ENCODE results near the gene CD226.
A peak's percentile ranks its signal among the peaks of the same experiment; 100 is the strongest.
"Not testable (repeated sequence)": the region's sequence is repeated elsewhere in the genome, so short reads cannot be mapped to it uniquely, and the experiment has no call there.

Gene CD226

DNA sequence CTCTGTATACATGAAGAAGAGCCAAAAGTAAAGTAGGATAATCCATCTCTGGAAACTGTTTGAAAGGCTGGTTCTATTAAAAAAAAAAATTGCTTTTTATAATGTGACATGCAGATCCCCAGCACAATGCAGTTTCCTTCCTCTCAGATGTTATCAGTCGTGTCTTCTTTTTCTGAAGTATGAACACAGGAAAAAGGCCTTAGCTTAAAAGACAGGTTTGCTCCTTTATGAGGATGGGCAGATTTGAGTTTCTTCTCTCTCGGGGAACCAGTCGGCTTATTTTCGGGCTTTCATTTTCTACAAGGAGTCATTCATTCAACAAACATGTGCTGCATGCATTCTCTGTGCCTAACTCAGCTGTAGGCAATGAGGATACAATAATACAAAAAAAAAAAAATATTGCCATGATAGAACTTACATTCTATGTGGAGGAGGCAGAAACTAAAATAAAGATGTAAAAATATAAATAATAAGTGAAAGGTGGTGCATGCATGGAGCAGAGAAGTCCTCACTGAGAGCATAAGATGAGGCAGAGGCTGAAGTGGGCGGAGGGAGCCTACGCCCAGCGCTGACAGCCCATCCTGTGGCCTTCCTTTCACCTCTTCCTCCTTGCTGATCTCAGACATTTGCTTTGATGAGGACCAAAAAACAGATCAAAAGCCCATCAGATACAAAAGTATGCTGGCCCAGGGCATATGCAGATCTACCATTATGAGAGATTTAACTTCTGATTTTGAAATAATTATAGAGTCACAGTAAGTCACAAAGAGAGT lies at the start of gene CD226:
Gene CD226 (minus strand): TSS at position 513 of the 773 bp plus-strand sequence. CDS start 467 bp downstream, at position 46.
- no peak for DNase-seq (ENCODE audit: low read depth)

DNA sequence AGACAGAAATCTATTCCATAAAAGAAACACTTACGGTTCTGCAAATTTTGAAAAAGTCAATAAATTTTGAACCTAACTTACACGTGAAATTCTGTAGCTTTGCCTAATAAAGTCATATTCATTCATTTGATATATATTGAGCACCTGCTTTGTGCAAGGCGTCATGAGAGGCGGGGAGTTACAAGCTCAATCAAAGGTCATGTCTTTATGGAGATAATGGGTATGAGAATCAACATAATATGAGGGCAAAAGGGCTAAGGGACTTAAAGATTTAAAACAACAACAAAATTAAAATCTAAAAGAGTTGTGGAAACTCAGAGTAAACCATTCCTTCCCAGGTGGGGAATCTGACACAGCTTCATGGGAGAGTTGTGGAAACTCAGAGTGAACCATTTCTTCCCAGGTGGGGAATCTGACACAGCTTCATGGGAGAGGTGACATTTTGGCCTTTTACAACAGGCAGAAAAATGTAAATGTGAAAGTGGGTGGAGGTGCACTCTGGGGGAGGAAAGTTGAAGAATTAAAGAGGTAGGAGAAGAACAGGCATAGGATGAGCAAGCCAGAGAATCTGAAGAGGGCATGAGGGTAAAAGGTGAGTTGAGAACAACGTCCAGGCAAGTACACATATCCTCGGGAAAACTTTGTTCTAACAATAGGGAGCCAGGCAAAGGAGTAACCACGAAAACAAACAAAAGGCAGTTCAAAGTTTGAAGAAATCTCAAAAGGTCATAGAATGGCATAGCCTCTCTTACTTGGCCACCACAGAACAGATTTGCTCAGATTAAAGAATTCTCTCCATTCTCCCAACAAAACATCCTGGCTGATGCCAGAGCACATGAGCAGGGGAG lies 49.5 kb upstream of the CD226 start:
- no peak for DNase-seq (ENCODE audit: low read depth)

DNA sequence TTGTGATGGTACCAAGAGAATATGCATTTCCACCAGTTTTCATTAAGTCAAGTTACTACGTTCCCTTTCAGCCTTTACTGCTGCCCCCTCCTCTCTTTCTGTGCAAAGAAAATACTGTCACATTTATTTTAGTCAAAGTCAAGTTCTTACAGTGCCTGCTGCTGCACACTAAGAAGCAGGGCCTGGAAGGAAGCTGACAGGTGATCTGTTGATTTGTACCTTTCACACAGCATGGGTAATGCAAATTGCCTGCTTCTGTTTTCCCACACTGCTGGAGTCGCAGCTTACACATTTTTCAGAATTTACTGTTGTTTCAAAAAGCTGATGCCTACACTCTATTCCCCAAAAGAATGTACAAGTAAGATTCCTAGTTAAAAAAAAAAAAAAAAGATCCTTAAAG lies 48.7 kb upstream of the CD226 start:
- DNase-seq (ENCODE audit: low read depth), result no peak

DNA sequence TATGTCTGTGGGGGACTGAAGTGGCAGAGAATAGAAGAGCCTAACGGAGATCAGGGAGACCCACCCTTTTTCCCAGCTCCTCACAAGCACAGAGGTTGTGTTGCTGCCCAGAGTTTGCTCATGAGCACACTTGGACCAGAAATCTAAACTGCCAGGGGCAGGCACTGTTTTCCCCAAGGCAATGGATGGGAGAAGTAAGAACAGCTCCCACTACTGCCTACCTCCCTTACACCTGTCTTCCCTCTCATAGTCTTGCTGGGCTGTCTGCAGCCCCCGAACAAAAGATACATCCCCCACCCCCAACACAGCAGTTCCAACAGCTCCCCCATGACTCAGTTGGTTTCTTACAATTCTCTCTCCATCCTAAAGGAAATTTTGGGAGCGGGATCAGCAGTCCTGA lies 48.1 kb upstream of the CD226 start:
- DNase-seq (ENCODE audit: low read depth), result no peak

DNA sequence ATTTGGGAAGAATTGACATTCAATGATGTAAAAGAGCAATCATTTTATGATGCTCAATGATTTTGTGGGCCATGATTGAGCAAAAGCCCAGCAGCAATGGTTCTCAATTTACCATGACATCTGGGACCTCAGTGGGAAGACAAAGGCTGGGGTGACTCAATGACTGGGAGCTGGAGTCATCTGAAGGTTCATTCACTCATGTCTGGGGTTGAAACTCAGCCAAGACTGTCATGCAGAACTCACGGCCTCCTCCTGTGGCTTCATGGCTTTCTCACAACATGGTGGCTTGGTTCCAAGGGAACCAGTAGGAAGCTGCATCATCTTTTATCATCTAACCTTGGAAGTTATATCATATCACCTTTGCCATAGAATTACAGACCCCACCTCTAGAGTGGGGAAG lies 45.1 kb upstream of the CD226 start:
- DNase-seq (ENCODE audit: low read depth), result peak; percentile 13

DNA sequence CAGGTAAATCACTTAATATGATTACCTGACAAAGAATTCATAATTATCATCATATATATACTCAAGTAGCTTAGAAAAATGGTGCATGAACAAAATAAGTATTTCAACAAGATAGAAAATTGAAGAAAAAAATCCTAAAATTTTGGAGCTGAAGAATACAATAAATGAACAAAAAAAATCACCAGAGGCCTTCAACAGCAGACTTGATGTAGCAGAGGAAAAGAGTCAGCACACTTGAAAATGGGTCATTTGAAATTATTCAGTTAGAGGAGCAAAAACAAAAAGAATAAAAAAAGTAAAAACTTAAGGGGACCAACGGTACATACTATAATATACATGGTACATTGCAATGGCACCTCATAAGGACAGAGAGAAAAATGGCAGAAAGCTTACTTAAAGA lies 40.2 kb upstream of the CD226 start:
- no peak for DNase-seq (ENCODE audit: low read depth)

DNA sequence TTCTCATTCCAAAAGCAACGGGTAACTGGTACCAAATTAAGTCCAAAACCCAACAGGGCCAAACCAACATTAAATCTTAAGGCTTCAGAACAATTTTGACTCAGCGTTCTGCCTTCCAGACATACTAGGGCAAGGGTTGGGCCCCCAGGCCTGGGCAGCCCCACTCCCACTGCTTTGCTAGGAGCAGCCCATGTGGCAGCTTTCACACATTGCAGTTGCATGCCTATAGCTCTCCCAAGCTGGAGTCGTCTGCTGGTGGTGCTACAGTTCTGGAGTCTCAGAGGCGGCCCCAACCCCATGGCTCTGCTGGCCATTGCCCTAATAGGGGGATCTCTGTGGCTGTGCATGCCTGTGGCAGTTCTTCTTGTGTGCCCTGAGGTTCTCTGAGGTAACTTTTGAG lies 37.6 kb upstream of the CD226 start:
- DNase-seq (ENCODE audit: low read depth), result no peak

DNA sequence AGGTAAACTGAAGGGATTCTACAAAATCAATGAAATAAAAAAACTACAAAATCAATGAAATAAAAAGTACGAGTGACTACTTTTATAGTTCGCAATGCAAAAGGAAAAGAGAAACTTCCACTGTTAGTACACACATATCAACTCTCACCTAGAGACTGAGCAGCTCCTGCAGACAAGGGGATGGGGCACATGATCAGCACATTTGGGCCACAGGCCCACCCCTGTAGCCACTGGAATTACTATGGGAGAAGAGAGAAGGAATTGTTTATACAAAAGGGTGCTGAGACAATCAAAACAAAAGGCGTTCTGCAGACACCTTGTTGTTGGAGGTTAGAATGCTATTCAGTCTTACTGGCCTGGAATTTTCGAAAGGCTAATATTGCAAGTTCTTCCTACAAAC lies 34.7 kb upstream of the CD226 start:
- no peak for DNase-seq (ENCODE audit: low read depth)

DNA sequence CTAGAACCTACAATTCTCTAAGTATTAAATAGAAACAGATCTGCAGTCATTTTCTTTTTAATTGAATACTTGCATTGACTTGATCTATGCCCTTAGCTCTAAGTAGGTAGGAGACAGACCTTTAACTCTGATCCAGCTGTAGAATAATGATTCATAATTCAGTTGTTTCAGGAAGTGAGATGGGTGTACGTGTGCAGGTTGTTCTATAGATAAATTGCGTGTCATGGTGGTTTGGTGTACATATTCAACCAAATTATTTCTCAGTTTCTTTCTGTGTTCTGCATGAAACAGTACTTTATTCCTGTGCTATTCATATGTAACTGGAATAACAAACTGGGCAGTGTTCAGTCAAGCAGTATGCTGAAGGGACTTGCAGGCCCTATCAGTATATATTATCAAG lies 34.3 kb upstream of the CD226 start:
- no peak for DNase-seq (ENCODE audit: low read depth)

DNA sequence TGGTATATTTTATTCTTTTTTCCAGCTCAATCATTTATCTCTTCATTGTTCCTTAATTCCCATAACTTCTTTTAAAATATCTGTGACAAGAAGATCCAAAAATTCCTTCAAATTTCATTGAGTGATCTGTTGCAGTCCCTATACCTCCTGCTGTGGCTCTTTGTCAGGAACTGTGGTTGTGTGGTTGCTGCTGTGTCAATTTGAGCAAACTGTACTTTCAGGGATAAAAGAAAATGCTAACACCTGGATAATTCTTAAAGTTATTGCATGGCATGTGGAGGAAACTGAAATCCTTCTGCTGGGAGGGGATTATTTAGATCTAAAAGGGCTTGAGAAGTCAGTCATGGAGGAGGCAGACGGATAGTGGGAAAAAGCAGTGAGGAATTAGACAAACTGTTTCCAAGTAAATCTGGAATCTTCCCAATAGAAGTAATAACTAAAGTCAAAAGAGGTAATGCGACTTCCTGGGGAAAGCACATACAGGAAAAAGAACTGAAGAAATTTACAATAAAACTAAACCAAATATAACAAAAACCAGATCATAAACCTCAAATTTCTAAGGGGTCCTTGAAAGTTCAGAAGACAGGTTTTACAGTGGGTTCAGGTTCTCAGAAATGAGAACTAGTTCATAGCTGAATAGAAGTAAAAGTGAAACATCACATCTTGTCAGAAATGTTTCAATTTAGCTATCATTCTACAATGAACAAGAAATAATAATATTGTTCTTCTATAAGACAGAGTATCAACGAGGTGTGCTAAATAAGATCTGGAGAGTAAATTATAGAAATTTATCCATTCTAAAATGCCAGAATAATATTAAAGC lies 33.5 kb upstream of the CD226 start:
- DNase-seq (ENCODE audit: low read depth), result no peak

DNA sequence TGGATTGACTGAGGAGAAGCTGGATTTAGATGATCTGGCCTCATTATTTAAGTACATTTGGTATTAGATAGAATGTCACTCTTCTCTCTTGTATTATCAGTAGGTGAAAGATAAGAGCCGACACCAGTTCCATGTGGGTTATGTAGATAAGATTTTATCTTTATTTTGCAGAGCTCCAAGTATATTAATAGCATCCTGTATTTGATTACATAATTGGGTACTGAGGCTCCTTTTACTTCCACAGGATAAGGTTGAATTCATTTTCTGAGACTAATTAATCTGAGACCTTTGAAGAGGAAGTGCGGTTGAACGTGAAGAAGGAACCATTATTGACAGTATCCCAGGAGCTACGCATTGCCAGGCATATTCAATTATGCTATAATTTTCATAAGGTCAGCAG lies 32.8 kb upstream of the CD226 start:
- no peak for DNase-seq (ENCODE audit: low read depth)

DNA sequence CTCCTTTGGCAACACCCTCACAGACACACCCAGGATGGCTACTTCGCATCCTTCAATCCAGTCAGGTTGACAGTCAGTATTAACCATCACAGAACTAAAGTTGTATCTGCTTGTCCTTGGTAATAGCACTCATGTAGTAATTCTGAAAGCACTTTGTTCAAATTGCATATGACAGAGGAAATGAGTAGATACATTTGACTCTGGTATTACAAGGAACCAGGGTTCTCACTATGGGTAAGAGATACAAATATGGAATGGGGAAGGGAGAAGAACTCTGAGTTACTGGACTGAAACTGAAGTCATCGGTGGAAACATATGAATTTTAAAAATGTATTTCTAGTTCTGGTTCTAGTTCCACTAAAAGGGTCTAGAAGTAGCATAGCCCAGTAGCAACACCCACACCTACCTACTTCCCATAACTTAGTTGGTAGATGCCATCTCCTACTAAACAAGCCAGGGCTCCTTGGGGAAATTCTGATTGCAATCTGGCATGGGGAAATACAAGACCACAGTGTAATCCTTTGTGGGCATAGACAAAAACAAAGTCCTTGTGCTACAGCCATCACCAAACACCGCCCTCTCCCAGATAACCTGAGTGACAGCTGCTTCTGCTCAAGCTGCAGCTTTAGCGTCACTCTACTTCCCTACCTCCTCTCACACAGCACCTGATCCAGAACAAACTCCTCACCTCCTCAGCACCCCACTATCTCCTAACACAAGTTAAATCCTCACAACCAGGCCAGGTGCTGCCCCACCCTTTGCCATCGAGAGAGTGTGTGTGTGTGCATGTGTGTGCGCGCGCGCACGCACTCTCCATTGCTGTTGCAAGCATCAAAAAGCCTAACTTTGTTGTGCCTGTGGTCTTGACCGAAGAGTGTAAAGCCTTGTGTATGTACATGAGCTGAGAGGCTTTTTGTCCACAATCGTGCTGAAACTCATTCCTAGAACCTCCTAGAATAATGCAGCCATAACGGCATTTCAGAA lies 31.4 kb upstream of the CD226 start:
- DNase-seq (ENCODE audit: low read depth), result no peak

DNA sequence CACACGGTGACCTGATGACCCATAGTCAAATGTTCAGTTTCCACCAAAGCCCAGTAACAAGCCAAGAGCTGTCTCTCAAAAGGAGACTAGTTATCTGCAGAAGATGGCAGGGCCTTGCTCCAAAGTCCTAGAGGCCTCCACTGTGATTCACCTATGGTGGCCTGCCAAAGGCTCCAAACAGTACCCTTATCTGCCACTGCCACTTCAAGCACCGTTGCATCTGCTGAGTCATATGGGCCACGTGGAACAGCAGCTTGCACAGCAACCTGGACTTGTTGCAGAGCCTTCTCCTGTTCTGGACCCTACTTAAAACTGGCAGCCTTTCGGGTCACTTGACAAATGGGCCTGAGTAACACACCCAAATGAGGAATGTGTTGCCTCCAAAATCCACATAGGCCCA lies 27.6 kb upstream of the CD226 start:
- DNase-seq (ENCODE audit: low read depth), result not testable (repeated sequence)

DNA sequence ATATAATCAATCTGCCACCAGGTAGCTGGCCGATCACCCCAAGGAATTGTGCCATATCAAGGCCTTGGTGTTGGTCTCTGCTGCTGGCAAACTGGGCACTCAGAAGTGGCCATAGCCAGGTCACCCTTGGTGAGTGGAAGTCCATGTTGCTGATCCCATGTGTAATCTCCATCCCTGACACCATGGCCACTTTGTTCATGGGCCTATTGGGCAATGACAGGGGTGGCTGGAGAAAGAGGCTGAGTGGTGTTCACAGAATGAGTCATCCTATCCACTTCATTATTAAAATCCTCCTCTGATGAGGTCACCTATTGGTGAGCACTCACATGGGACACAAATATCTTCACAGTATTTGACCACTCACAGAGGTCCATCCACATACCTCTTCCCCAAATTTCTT lies 26.7 kb upstream of the CD226 start:
- peak; percentile 23 for DNase-seq (ENCODE audit: low read depth)

DNA sequence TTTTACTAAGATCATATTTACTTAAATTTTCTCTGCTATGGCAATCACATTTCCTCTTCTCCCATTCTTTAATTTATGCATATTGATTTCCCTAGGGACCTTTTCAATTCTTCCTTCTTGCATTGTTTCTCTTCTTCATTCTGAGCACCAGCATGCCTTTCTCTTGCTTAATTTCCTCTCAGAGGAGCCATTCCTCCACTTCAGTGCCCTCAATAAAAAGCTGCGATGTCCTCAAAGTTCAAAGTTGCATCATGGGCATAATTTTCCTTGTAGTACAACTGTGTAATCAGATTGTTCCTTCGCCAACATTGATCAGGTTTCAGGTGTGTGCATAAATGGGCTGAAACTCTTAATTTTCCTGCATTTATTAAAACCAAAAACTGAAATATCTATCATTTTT lies 21.8 kb upstream of the CD226 start:
- DNase-seq (ENCODE audit: low read depth), result no peak

DNA sequence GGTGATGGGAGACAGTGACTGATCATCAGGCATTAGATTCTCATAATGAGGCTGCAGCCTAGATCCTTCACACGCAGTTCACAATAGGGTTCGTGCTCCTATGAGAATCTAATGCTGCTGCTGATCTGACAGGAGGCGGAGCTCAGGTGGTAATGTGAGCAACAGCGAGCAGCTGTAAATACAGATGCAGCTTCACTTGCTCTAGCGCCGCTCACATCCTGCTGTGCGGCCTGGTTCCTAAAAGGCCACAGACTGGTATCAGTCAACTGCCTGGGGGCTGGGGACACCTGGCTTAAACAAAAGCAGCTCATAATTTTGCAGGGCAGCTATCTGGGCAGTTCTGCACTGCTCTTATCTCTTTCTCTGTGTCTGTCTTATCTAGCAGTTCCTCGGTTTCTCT lies 20.4 kb upstream of the CD226 start:
- no peak for DNase-seq (ENCODE audit: low read depth)

DNA sequence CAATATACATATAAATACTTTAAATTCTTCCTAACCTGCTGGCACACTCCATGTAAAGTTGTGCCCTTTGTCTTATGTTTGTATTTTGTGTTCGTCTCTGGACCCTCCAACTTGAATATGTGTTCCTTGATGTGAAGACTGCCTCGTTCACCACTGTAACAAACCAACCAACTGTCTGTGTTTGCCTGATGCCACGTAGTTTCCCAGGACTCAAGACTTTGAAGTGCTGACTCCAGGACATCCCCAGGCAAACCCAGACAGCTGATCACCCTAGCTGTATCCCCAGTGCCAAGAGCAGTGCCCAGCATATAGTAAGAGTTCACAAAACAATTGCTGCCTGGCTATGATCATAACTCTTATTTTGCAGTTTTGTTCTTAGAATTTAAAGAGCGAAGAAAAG lies 15.5 kb upstream of the CD226 start:
- DNase-seq (ENCODE audit: low read depth), result no peak

DNA sequence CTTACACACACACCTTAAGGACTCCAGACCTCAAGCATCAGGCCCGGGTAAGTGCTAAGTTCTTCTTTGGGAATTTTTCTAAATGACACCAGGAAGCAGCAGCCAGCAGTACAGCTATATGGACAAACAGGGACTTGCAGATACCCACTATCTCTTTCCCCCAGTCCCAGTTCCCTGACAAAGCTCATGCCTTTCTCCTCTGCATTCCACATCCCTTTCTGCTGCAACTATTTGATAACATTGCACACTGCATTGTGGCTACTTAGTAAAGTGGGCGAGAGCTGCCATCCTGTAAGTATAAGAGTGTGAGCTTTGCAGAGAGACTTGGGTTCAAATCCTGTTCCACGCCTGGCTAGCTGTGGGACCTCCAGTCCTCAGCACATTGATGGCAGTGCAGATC lies 14.0 kb upstream of the CD226 start:
- DNase-seq (ENCODE audit: low read depth), result no peak

DNA sequence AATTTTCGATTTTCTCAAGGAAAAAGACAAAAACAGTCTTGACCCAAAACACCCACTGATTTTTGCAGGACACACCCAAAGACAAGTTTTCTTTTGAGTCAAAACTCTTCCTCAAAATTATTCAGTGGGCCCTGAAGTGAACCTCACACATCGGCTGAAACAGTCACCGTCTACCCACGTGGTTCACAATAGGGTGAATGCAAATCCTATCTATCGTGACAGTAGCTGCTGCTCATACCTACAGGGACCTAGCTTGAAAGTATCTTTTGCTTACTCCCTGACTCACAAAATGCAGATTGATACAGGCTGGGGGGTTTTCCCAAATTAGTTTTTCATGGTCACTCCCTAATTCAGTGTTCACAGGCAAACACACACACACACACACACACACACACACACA lies 10.7 kb upstream of the CD226 start:
- DNase-seq (ENCODE audit: low read depth), result no peak

DNA sequence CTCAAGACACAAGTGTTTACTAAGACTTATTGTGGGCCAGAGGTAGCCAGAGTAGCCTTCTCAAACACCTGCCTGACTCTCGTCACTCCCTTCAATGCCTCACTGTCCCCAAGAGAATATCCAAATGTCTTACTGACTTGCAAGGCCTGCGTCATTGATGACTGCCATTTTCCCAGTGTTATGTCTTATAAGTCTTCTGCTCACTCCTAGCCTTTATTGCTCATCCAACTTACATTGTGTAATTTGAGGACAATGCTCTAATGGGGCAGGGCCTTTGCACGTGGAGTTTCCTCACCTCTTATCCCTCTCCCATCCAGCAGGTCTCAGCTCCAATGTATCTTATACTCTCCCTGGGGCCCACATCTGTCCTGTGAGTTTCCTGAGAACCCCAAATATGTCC lies 10.1 kb upstream of the CD226 start:
- no peak for DNase-seq (ENCODE audit: low read depth)

Measured in GM04504 (cell line).